GM12892 (cell line): ENCODE results near the gene ABLIM2.

Experiments used
- POLR2A ChIP-seq: IDR thresholded peaks from 2 replicates; pipeline ENCODE4 v1.6.1; 2011; ENCODE audit warnings: low read depth, low read length, control low read depth
- TAF1 ChIP-seq: IDR thresholded peaks from 2 replicates; pipeline ENCODE4 v1.6.1; 2011; ENCODE audit warnings: low read depth, mild to moderate bottlenecking, control low read depth, low read length, borderline replicate concordance

DNA sequence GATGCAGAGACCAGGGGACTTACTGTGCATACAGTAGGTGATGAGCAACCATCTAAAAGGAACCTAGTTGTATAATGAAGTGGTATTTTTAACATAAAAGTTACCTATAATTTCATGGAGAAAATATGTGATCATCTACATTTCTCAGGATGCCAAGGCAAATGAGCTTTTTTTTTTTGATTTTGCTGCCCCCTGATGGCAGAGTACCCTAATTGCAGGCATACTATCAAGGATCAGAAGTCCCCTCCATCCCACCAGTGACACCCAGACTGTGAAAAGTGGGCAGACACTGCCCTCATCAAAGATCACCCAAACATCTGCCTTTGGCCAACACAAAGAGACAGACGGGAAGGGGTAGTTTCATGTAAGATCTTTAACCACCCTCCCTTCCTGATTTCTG, 9.6 kb upstream of the ABLIM2 start:
- TF ChIP-seq TAF1 (no peak), POLR2A (no peak)
